ENCODE data around the gene RFTN2.

GRCh38 chr2:197604117-197604860 lies 71.1 kb downstream of the RFTN2 start:
- TF ChIP-seq CTCF (conservative IDR thresholded peaks at IDR 0.05; ENCODE audit: low read depth, low read length) (no peak), EZH2 (IDR thresholded peaks at IDR 0.05; ENCODE audit: borderline replicate concordance, low read depth, low read length, poor library complexity, severe bottlenecking) (no peak)
